Measurements from ENCODE around the gene TK1. TPM values are rescaled to one million over a fixed set of nuclear protein-coding genes. Genes with fewer than 3 reads are reported as not detected.

The TK1 gene
- total RNA-seq, 2 experiments from 2014 or later, result 175 to 179 TPM

- no peaks in the 10 kb centered on the region for H3K36me3 Mint-ChIP-seq (ENCODE audit: low read depth)
- no peak for TF ChIP-seq CTCF (IDR thresholded peaks at IDR 0.05)
- DNase-seq (no peak), ATAC-seq (no peak)
- peaks cover 18% of the 10 kb centered on the region for H3K4me1 Mint-ChIP-seq (ENCODE audit: low read depth)
- ChIA-PET CTCF (interaction anchor here (0.6 to 0.7 kb wide), 2 partner anchors 11 to 67 kb away, joined by 3 to 4 read pairs; no protein-coding TSS in a partner anchor), POLR2A (interaction anchor here (0.9 to 1.9 kb wide), 3 partner anchors 9 to 14 kb away, joined by 3 to 8 read pairs (median 5); no protein-coding TSS in a partner anchor)
- intact Hi-C loops (cut with micrococcal nuclease), result no loop called here
- H3K27me3 Mint-ChIP-seq, result no peaks in the 10 kb centered on the region
- H3K9me3 Mint-ChIP-seq, result no peaks in the 10 kb centered on the region
- H3K4me3 Mint-ChIP-seq, result no peak overlapping the region
- no peak overlapping the region for H3K27ac Mint-ChIP-seq
Measured at GRCh38 chr17:78151514-78152008, 35.3 kb downstream of the TK1 start.

GRCh38 chr17:78148286-78149016 lies 38.4 kb downstream of the TK1 start:
- Mint-ChIP-seq H3K4me3 (no peak overlapping the region), H3K27me3 (no peaks in the 10 kb centered on the region), H3K27ac (no peak overlapping the region), H3K4me1 (ENCODE audit: low read depth) (peaks cover 16% of the 10 kb centered on the region), H3K9me3 (no peaks in the 10 kb centered on the region), H3K36me3 (ENCODE audit: low read depth) (no peaks in the 10 kb centered on the region)
- TF ChIP-seq CTCF (IDR thresholded peaks at IDR 0.05), result no peak
- intact Hi-C loops (cut with micrococcal nuclease), result no loop called here
- ChIA-PET POLR2A (interaction anchor here (1.4 to 19.2 kb wide), 2 partner anchors 15 to 22 kb away, joined by 3 to 335 read pairs; partner anchors contain the start of genes TMC6 and TMC8), CTCF (no interaction called here)
- ATAC-seq (no peak), DNase-seq (no peak)

- ATAC-seq, result peak; percentile 58
- peak; percentile 30 for DNase-seq
- no peak for TF ChIP-seq CTCF (IDR thresholded peaks at IDR 0.05)
- no peak overlapping the region for H3K4me3 Mint-ChIP-seq
- ChIA-PET POLR2A (interaction anchor here (1.4 to 19.2 kb wide), 3 partner anchors 10 to 23 kb away, joined by 4 to 335 read pairs (median 4); partner anchors contain the start of genes TMC6 and TMC8), CTCF (interaction anchor here (0.8 kb wide), 1 partner anchor 10 kb away, joined by 3 read pairs; no protein-coding TSS in a partner anchor)
- H3K27ac Mint-ChIP-seq, result peak overlapping the region; percentile 68
- H3K9me3 Mint-ChIP-seq, result no peaks in the 10 kb centered on the region
- peaks cover 23% of the 10 kb centered on the region for H3K4me1 Mint-ChIP-seq (ENCODE audit: low read depth)
- intact Hi-C loops (cut with micrococcal nuclease), result no loop called here
- peaks cover 3% of the 10 kb centered on the region for H3K36me3 Mint-ChIP-seq (ENCODE audit: low read depth)
- no peaks in the 10 kb centered on the region for H3K27me3 Mint-ChIP-seq
Measured at GRCh38 chr17:78147315-78147998, 39.4 kb downstream of the TK1 start.

GRCh38 chr17:78146881-78147280 lies 40.0 kb downstream of the TK1 start:
- no peaks in the 10 kb centered on the region for H3K9me3 Mint-ChIP-seq
- CTCF ChIA-PET, result interaction anchor here (0.8 kb wide), 1 partner anchor 9 kb away, joined by 3 read pairs; no protein-coding TSS in a partner anchor
- ATAC-seq (no peak), DNase-seq (no peak)
- POLR2A ChIA-PET, result interaction anchor here (1.4 to 19.2 kb wide), 3 partner anchors 9 to 24 kb away, joined by 4 to 335 read pairs (median 4); partner anchors contain the start of genes TMC6 and TMC8
- H3K4me3 Mint-ChIP-seq, result no peak overlapping the region
- H3K27me3 Mint-ChIP-seq, result no peaks in the 10 kb centered on the region
- no peak overlapping the region for H3K27ac Mint-ChIP-seq
- intact Hi-C loops (cut with micrococcal nuclease), result no loop called here
- no peak for TF ChIP-seq CTCF (IDR thresholded peaks at IDR 0.05)
- peaks cover 27% of the 10 kb centered on the region for H3K4me1 Mint-ChIP-seq (ENCODE audit: low read depth)
- H3K36me3 Mint-ChIP-seq (ENCODE audit: low read depth), result peaks cover 5% of the 10 kb centered on the region

Data from activated CD8-positive, alpha-beta T cell treated with anti-CD3 and anti-CD28 coated beads for 36 hours (primary cell).